Type B pancreatic cell (in vitro differentiated cells): ENCODE results near the gene MBTD1. TPM values are rescaled to one million over a fixed set of nuclear protein-coding genes. Genes with fewer than 3 reads are reported as not detected.
A peak's percentile ranks its signal among the peaks of the same experiment; 100 is the strongest.
"Not testable (repeated sequence)": the region's sequence is repeated elsewhere in the genome, so short reads cannot be mapped to it uniquely, and the experiment has no call there.

Experiments used
- DNase-seq: peaks from one replicate; pipeline ENCODE4 v3.0.0; 2021; ENCODE audit warnings: mixed read lengths; ENCODE audit not compliant: unreplicated experiment; ENCODE audit errors: extremely low spot score
- H3K27ac Mint-ChIP-seq: 2 replicates; pipeline ENCODE4 v1.8.0; 2021; ENCODE audit warnings: mild to moderate bottlenecking, mixed read lengths
- H3K27me3 Mint-ChIP-seq: 2 replicates; pipeline ENCODE4 v1.8.0; 2021; ENCODE audit warnings: mixed read lengths
- H3K36me3 Mint-ChIP-seq: 2 replicates; pipeline ENCODE4 v1.8.0; 2021; ENCODE audit warnings: mixed read lengths
- H3K4me1 Mint-ChIP-seq: one replicate; pipeline ENCODE4 v1.8.0; 2021; ENCODE audit warnings: mixed read lengths; ENCODE audit not compliant: unreplicated experiment
- H3K4me3 Mint-ChIP-seq: 2 replicates; pipeline ENCODE4 v1.8.0; 2021; ENCODE audit warnings: mild to moderate bottlenecking, mixed read lengths
- H3K9me3 Mint-ChIP-seq: 2 replicates; pipeline ENCODE4 v1.8.0; 2021; ENCODE audit warnings: mixed read lengths
- CTCF ChIP-seq: fragments of 200-600 bp; sonication (generic); conservative IDR thresholded peaks from 2 replicates; pipeline ENCODE4 v1.5.0; 2021; ENCODE audit warnings: antibody characterized with exemption, mild to moderate bottlenecking
- total RNA-seq: library from RNA; stranded (reverse); gene quantifications from 2 replicates; pipeline ENCODE4 v1.2.1, GENCODE V29; 2021; ENCODE audit warnings: low replicate concordance

The MBTD1 gene
- total RNA-seq, 1 donor from 2014 or later, result 35.9 TPM

- Mint-ChIP-seq H3K27me3 (no peaks in the 10 kb centered on the region), H3K4me1 (peaks cover 9% of the 10 kb centered on the region), H3K27ac (no peak overlapping the region), H3K9me3 (no peaks in the 10 kb centered on the region), H3K36me3 (peaks cover 29% of the 10 kb centered on the region), H3K4me3 (no peak overlapping the region)
- no peak for DNase-seq
- TF ChIP-seq CTCF, result no peak
Observed at GRCh38 chr17:51231999-51232398, 27.9 kb downstream of the MBTD1 start.

- no peaks in the 10 kb centered on the region for H3K27me3 Mint-ChIP-seq
- DNase-seq, result no peak
- peak overlapping the region; percentile 11 for H3K27ac Mint-ChIP-seq
- H3K9me3 Mint-ChIP-seq, result no peaks in the 10 kb centered on the region
- no peak for TF ChIP-seq CTCF
- no peak overlapping the region for H3K4me3 Mint-ChIP-seq
- peaks cover 9% of the 10 kb centered on the region for H3K4me1 Mint-ChIP-seq
- peaks cover 20% of the 10 kb centered on the region for H3K36me3 Mint-ChIP-seq
Observed at GRCh38 chr17:51230306-51230705, 29.5 kb downstream of the MBTD1 start.

GRCh38 chr17:51229889-51230288 lies 30.0 kb downstream of the MBTD1 start:
- Mint-ChIP-seq H3K4me1 (peaks cover 9% of the 10 kb centered on the region), H3K27ac (peak overlapping the region; percentile 11), H3K4me3 (no peak overlapping the region), H3K27me3 (no peaks in the 10 kb centered on the region), H3K36me3 (peaks cover 19% of the 10 kb centered on the region), H3K9me3 (no peaks in the 10 kb centered on the region)
- TF ChIP-seq CTCF, result no peak
- DNase-seq, result no peak

- TF ChIP-seq CTCF, result no peak
- H3K9me3 Mint-ChIP-seq, result no peaks in the 10 kb centered on the region
- no peak for DNase-seq
- no peak overlapping the region for H3K27ac Mint-ChIP-seq
- H3K4me3 Mint-ChIP-seq, result no peak overlapping the region
- no peaks in the 10 kb centered on the region for H3K27me3 Mint-ChIP-seq
- peaks cover 19% of the 10 kb centered on the region for H3K36me3 Mint-ChIP-seq
- H3K4me1 Mint-ChIP-seq, result peaks cover 9% of the 10 kb centered on the region
Observed at GRCh38 chr17:51228161-51228560, 31.7 kb downstream of the MBTD1 start.

GRCh38 chr17:51225523-51225922 lies 34.3 kb downstream of the MBTD1 start:
- H3K27ac Mint-ChIP-seq, H3K27me3 Mint-ChIP-seq, H3K4me3 Mint-ChIP-seq, DNase-seq, H3K9me3 Mint-ChIP-seq, H3K4me1 Mint-ChIP-seq: not testable (repeated sequence)
- peaks cover 21% of the 10 kb centered on the region for H3K36me3 Mint-ChIP-seq

- Mint-ChIP-seq H3K36me3 (peaks cover 18% of the 10 kb centered on the region), H3K27ac (no peak overlapping the region), H3K27me3 (no peaks in the 10 kb centered on the region), H3K9me3 (no peaks in the 10 kb centered on the region), H3K4me3 (no peak overlapping the region), H3K4me1 (peaks cover 3% of the 10 kb centered on the region)
- no peak for DNase-seq
- TF ChIP-seq CTCF, result no peak
Observed at GRCh38 chr17:51224402-51225262, 35.2 kb downstream of the MBTD1 start.
